T-helper 2 cell (primary cell): Measurements from ENCODE around the gene HIBCH.
"Not testable (repeated sequence)": the region's sequence is repeated elsewhere in the genome, so short reads cannot be mapped to it uniquely, and the experiment has no call there.

Experiments used
- DNase-seq, 5 experiments: peaks; one replicate each; pipeline versions ENCODE4 v3.0.0 to v3.0.0-alpha.2; 2012 to 2022

HIBCH gene

GRCh38 chr2:190303647-190304046 is 16.0 kb downstream of the HIBCH start:
- no peak for DNase-seq

- DNase-seq = no peak
These were observed 17.6 kb downstream of the HIBCH start for GRCh38 chr2:190302052-190302451.

GRCh38 chr2:190301032-190301431 is 18.6 kb downstream of the HIBCH start:
- no peak for DNase-seq

- not testable (repeated sequence) for DNase-seq
These were observed 21.7 kb downstream of the HIBCH start for GRCh38 chr2:190297880-190298279.

- DNase-seq = no peak
These were observed 35.8 kb downstream of the HIBCH start for GRCh38 chr2:190283783-190284182.

- DNase-seq = no peak
These were observed 38.9 kb downstream of the HIBCH start for GRCh38 chr2:190280565-190281350.

- DNase-seq = not testable (repeated sequence)
These were observed 40.1 kb downstream of the HIBCH start for GRCh38 chr2:190279256-190280134.

- DNase-seq = peak in 1 of 5 experiments; percentile 46
These were observed 42.2 kb downstream of the HIBCH start for GRCh38 chr2:190277234-190278112.

- DNase-seq = no peak
These were observed 47.2 kb downstream of the HIBCH start for GRCh38 chr2:190272457-190272842.

GRCh38 chr2:190271783-190272456 is 47.7 kb downstream of the HIBCH start:
- DNase-seq = no peak

GRCh38 chr2:190270298-190270697 is 49.3 kb downstream of the HIBCH start:
- no peak for DNase-seq

GRCh38 chr2:190269699-190270098 is 49.9 kb downstream of the HIBCH start:
- DNase-seq = not testable (repeated sequence)

- no peak for DNase-seq
These were observed 52.3 kb downstream of the HIBCH start for GRCh38 chr2:190267302-190267701.

- no peak for DNase-seq
These were observed 53.3 kb downstream of the HIBCH start for GRCh38 chr2:190266314-190266713.

GRCh38 chr2:190261851-190262250 is 57.8 kb downstream of the HIBCH start:
- no peak for DNase-seq

- no peak for DNase-seq
These were observed 63.5 kb downstream of the HIBCH start for GRCh38 chr2:190256087-190256486.

- DNase-seq = no peak
These were observed 64.0 kb downstream of the HIBCH start for GRCh38 chr2:190255676-190256075.

GRCh38 chr2:190254063-190254850 is 65.4 kb downstream of the HIBCH start:
- no peak for DNase-seq

- no peak for DNase-seq
These were observed 69.2 kb downstream of the HIBCH start for GRCh38 chr2:190250421-190250820.

- no peak for DNase-seq
These were observed 84.0 kb downstream of the HIBCH start for GRCh38 chr2:190235551-190236075.

GRCh38 chr2:190235101-190235500 is 84.5 kb downstream of the HIBCH start:
- no peak for DNase-seq
